Muscle layer of duodenum (tissue), 2 donors: ENCODE results near the gene AQP6.
A peak's percentile ranks its signal among the peaks of the same experiment; 100 is the strongest.
"Not testable (repeated sequence)": the region's sequence is repeated elsewhere in the genome, so short reads cannot be mapped to it uniquely, and the experiment has no call there.

Experiments used
- H3K27ac ChIP-seq: one replicate; pipeline ENCODE4 v1.7.0; 2013; ENCODE audit warnings: mild to moderate bottlenecking, low read length
- H3K27me3 ChIP-seq: one replicate; pipeline ENCODE4 v1.7.0; 2013; ENCODE audit warnings: low read depth, mild to moderate bottlenecking, control low read depth, low read length
- H3K36me3 ChIP-seq, 2 donors: one replicate each; pipeline ENCODE4 v1.7.0; 2013; ENCODE audit warnings: low read length in 2 of 2, control low read depth in 1 of 2, mild to moderate bottlenecking in 1 of 2; ENCODE audit not compliant: insufficient read depth in 2 of 2, control insufficient read depth in 1 of 2
- H3K4me1 ChIP-seq, 2 donors: one replicate each; pipeline ENCODE4 v1.7.0; 2013; ENCODE audit warnings: low read length in 2 of 2, mild to moderate bottlenecking in 2 of 2, control low read depth in 1 of 2, moderate library complexity in 1 of 2; ENCODE audit not compliant: insufficient read depth in 2 of 2, control insufficient read depth in 1 of 2
- H3K4me3 ChIP-seq, 2 donors: one replicate each; pipeline ENCODE4 v1.7.0; 2013; ENCODE audit warnings: low read length in 2 of 2, low read depth in 1 of 2, mild to moderate bottlenecking in 1 of 2
- H3K9me3 ChIP-seq, 2 donors: one replicate each; pipeline ENCODE4 v1.7.0; 2013; ENCODE audit warnings: low read length in 2 of 2, control low read depth in 1 of 2, mild to moderate bottlenecking in 1 of 2; ENCODE audit not compliant: control insufficient read depth in 1 of 2
- donor health status: healthy.

The AQP6 gene

GRCh38 chr12:49978125-49978524 lies 5.4 kb downstream of the AQP6 start:
- no peaks in the 10 kb centered on the region for H3K36me3 ChIP-seq
- H3K27me3 ChIP-seq, result no peaks in the 10 kb centered on the region
- H3K27ac ChIP-seq, result no peak overlapping the region
- no peak overlapping the region for H3K4me3 ChIP-seq
- H3K4me1 ChIP-seq, result peaks cover 7 to 36% of the 10 kb centered on the region in 2 donors
- H3K9me3 ChIP-seq, result no peaks in the 10 kb centered on the region

- Histone ChIP-seq H3K4me1 (peaks cover 10 to 43% of the 10 kb centered on the region in 2 donors), H3K27me3 (no peaks in the 10 kb centered on the region), H3K27ac (no peak overlapping the region), H3K4me3 (no peak overlapping the region), H3K9me3 (no peaks in the 10 kb centered on the region), H3K36me3 (no peaks in the 10 kb centered on the region)
Observed at GRCh38 chr12:49979016-49979586, 6.4 kb downstream of the AQP6 start.

GRCh38 chr12:49979791-49980190 lies 7.0 kb downstream of the AQP6 start:
- H3K36me3 ChIP-seq, result no peaks in the 10 kb centered on the region
- H3K9me3 ChIP-seq, result no peaks in the 10 kb centered on the region
- H3K27me3 ChIP-seq, result no peaks in the 10 kb centered on the region
- no peak overlapping the region for H3K27ac ChIP-seq
- no peak overlapping the region for H3K4me3 ChIP-seq
- peaks cover 14 to 44% of the 10 kb centered on the region in 2 donors for H3K4me1 ChIP-seq

- no peaks in the 10 kb centered on the region for H3K36me3 ChIP-seq
- no peak overlapping the region for H3K4me3 ChIP-seq
- H3K4me1 ChIP-seq, result peaks cover 8 to 43% of the 10 kb centered on the region in 2 donors
- H3K27ac ChIP-seq, result no peak overlapping the region
- H3K27me3 ChIP-seq, result no peaks in the 10 kb centered on the region
- H3K9me3 ChIP-seq, result no peaks in the 10 kb centered on the region
Observed at GRCh38 chr12:49980501-49981349, 8.0 kb downstream of the AQP6 start.

- peaks cover 8 to 57% of the 10 kb centered on the region in 2 donors for H3K4me1 ChIP-seq
- peak overlapping the region; percentile 23 for H3K27ac ChIP-seq
- no peak overlapping the region for H3K4me3 ChIP-seq
- no peaks in the 10 kb centered on the region for H3K9me3 ChIP-seq
- no peaks in the 10 kb centered on the region for H3K36me3 ChIP-seq
- no peaks in the 10 kb centered on the region for H3K27me3 ChIP-seq
Observed at GRCh38 chr12:49982246-49983087, 9.7 kb downstream of the AQP6 start.

GRCh38 chr12:49983892-49984291 lies 11.1 kb downstream of the AQP6 start:
- Histone ChIP-seq H3K9me3 (no peaks in the 10 kb centered on the region), H3K4me1 (peaks cover 8 to 58% of the 10 kb centered on the region in 2 donors), H3K36me3 (no peaks in the 10 kb centered on the region), H3K4me3 (no peak overlapping the region), H3K27ac (no peak overlapping the region), H3K27me3 (no peaks in the 10 kb centered on the region)

GRCh38 chr12:49984476-49985359 lies 12.0 kb downstream of the AQP6 start:
- no peaks in the 10 kb centered on the region for H3K9me3 ChIP-seq
- no peaks in the 10 kb centered on the region for H3K36me3 ChIP-seq
- peaks cover 8 to 58% of the 10 kb centered on the region in 2 donors for H3K4me1 ChIP-seq
- no peak overlapping the region for H3K27ac ChIP-seq
- H3K27me3 ChIP-seq, result no peaks in the 10 kb centered on the region
- H3K4me3 ChIP-seq, result no peak overlapping the region

- H3K36me3 ChIP-seq, result no peaks in the 10 kb centered on the region
- H3K4me3 ChIP-seq, result no peak overlapping the region
- no peak overlapping the region for H3K27ac ChIP-seq
- no peaks in the 10 kb centered on the region for H3K27me3 ChIP-seq
- H3K9me3 ChIP-seq, result no peaks in the 10 kb centered on the region
- peaks cover 8 to 58% of the 10 kb centered on the region in 2 donors for H3K4me1 ChIP-seq
Observed at GRCh38 chr12:49985981-49986380, 13.2 kb downstream of the AQP6 start.

GRCh38 chr12:49986476-49986875 lies 13.7 kb downstream of the AQP6 start:
- H3K4me3 ChIP-seq, H3K27me3 ChIP-seq, H3K9me3 ChIP-seq, H3K27ac ChIP-seq, H3K36me3 ChIP-seq: not testable (repeated sequence)
- peaks cover 8 to 58% of the 10 kb centered on the region in 2 donors for H3K4me1 ChIP-seq

GRCh38 chr12:49987625-49988303 lies 15.0 kb downstream of the AQP6 start:
- Histone ChIP-seq H3K27ac (no peak overlapping the region), H3K9me3 (no peaks in the 10 kb centered on the region), H3K27me3 (no peaks in the 10 kb centered on the region), H3K4me1 (peaks cover 8 to 47% of the 10 kb centered on the region in 2 donors), H3K4me3 (no peak overlapping the region), H3K36me3 (peaks cover 8 to 12% of the 10 kb centered on the region in 2 donors)
